Measurements from ENCODE around the gene UCMA.
"Not testable (repeated sequence)": the region's sequence is repeated elsewhere in the genome, so short reads cannot be mapped to it uniquely, and the experiment has no call there.

DNA sequence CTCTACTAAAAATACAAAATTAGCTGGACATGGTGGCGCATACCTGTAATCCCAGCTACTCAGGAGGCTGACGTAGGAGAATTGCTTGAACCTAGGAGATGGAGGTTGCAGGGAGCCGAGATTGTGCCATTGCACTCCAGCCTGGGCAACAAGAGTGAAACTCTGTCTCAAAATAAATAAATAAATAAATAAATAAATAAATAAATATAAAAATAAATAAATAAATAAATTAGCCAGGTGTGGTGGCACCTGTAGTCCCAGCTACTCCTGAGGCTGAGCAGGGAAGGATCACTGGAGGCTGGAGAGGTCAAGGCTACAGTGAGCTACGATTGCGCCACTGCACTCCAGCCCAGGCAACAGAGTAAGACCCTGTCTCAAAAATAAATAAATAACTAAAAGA is 8.1 kb upstream of the UCMA start:
- TF ChIP-seq SMC3 (IDR thresholded peaks at IDR 0.05; ENCODE audit: borderline replicate concordance, low read length); ATF7 (IDR thresholded peaks at IDR 0.05; ENCODE audit: low read depth); CHD1 (IDR thresholded peaks at IDR 0.05; ENCODE audit: low read depth, low read length); CREB1 (IDR thresholded peaks at IDR 0.05; ENCODE audit: low read depth); POLR2A (IDR thresholded peaks at IDR 0.05; ENCODE audit: low read depth, low read length); ETV6 (conservative IDR thresholded peaks at IDR 0.05 in 1 of 2, IDR thresholded peaks at IDR 0.05 in 1 of 2; ENCODE audit: borderline replicate concordance in 1 of 2, low read depth in 1 of 2); YY1 (IDR thresholded peaks at IDR 0.05; ENCODE audit: low read depth, low read length); EZH2 (IDR thresholded peaks at IDR 0.05; ENCODE audit: borderline replicate concordance, control insufficient read depth, low read depth, low read length); TCF12 (IDR thresholded peaks at IDR 0.05; ENCODE audit: low read depth, low read length): not testable (repeated sequence)
- TF ChIP-seq, protein P1, sequence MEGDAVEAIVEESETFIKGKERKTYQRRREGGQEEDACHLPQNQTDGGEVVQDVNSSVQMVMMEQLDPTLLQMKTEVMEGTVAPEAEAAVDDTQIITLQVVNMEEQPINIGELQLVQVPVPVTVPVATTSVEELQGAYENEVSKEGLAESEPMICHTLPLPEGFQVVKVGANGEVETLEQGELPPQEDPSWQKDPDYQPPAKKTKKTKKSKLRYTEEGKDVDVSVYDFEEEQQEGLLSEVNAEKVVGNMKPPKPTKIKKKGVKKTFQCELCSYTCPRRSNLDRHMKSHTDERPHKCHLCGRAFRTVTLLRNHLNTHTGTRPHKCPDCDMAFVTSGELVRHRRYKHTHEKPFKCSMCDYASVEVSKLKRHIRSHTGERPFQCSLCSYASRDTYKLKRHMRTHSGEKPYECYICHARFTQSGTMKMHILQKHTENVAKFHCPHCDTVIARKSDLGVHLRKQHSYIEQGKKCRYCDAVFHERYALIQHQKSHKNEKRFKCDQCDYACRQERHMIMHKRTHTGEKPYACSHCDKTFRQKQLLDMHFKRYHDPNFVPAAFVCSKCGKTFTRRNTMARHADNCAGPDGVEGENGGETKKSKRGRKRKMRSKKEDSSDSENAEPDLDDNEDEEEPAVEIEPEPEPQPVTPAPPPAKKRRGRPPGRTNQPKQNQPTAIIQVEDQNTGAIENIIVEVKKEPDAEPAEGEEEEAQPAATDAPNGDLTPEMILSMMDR (IDR thresholded peaks at IDR 0.05 in 2 of 3, conservative IDR thresholded peaks at IDR 0.05 in 1 of 3; ENCODE audit: control insufficient read depth in 2 of 3, extremely low read depth in 1 of 3, insufficient read depth in 1 of 3, low read depth in 3 of 3, low read length in 3 of 3): not testable (repeated sequence)
- TF ChIP-seq, protein P2, sequence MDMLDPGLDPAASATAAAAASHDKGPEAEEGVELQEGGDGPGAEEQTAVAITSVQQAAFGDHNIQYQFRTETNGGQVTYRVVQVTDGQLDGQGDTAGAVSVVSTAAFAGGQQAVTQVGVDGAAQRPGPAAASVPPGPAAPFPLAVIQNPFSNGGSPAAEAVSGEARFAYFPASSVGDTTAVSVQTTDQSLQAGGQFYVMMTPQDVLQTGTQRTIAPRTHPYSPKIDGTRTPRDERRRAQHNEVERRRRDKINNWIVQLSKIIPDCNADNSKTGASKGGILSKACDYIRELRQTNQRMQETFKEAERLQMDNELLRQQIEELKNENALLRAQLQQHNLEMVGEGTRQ (IDR thresholded peaks at IDR 0.05; ENCODE audit: borderline replicate concordance, low read depth, low read length): not testable (repeated sequence)
- TF ChIP-seq, protein P3, sequence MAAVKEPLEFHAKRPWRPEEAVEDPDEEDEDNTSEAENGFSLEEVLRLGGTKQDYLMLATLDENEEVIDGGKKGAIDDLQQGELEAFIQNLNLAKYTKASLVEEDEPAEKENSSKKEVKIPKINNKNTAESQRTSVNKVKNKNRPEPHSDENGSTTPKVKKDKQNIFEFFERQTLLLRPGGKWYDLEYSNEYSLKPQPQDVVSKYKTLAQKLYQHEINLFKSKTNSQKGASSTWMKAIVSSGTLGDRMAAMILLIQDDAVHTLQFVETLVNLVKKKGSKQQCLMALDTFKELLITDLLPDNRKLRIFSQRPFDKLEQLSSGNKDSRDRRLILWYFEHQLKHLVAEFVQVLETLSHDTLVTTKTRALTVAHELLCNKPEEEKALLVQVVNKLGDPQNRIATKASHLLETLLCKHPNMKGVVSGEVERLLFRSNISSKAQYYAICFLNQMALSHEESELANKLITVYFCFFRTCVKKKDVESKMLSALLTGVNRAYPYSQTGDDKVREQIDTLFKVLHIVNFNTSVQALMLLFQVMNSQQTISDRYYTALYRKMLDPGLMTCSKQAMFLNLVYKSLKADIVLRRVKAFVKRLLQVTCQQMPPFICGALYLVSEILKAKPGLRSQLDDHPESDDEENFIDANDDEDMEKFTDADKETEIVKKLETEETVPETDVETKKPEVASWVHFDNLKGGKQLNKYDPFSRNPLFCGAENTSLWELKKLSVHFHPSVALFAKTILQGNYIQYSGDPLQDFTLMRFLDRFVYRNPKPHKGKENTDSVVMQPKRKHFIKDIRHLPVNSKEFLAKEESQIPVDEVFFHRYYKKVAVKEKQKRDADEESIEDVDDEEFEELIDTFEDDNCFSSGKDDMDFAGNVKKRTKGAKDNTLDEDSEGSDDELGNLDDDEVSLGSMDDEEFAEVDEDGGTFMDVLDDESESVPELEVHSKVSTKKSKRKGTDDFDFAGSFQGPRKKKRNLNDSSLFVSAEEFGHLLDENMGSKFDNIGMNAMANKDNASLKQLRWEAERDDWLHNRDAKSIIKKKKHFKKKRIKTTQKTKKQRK (IDR thresholded peaks at IDR 0.05; ENCODE audit: low read depth, low read length): not testable (repeated sequence)
- TF ChIP-seq, protein P4, sequence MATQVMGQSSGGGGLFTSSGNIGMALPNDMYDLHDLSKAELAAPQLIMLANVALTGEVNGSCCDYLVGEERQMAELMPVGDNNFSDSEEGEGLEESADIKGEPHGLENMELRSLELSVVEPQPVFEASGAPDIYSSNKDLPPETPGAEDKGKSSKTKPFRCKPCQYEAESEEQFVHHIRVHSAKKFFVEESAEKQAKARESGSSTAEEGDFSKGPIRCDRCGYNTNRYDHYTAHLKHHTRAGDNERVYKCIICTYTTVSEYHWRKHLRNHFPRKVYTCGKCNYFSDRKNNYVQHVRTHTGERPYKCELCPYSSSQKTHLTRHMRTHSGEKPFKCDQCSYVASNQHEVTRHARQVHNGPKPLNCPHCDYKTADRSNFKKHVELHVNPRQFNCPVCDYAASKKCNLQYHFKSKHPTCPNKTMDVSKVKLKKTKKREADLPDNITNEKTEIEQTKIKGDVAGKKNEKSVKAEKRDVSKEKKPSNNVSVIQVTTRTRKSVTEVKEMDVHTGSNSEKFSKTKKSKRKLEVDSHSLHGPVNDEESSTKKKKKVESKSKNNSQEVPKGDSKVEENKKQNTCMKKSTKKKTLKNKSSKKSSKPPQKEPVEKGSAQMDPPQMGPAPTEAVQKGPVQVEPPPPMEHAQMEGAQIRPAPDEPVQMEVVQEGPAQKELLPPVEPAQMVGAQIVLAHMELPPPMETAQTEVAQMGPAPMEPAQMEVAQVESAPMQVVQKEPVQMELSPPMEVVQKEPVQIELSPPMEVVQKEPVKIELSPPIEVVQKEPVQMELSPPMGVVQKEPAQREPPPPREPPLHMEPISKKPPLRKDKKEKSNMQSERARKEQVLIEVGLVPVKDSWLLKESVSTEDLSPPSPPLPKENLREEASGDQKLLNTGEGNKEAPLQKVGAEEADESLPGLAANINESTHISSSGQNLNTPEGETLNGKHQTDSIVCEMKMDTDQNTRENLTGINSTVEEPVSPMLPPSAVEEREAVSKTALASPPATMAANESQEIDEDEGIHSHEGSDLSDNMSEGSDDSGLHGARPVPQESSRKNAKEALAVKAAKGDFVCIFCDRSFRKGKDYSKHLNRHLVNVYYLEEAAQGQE (IDR thresholded peaks at IDR 0.05; ENCODE audit: low read depth, low read length): not testable (repeated sequence)
